PC-3 (cell line): ENCODE data around the gene SKIDA1.

Experiments used
- EZH2 ChIP-seq: fragments of 300-600 bp; sonication (generic); IDR thresholded peaks from one replicate; pipeline ENCODE4 v1.6.1; 2017; ENCODE audit warnings: antibody characterized with exemption, mild to moderate bottlenecking, low read length; ENCODE audit not compliant: unreplicated experiment
- TF ChIP-seq, protein P1 (sequence below): fragments of 300-600 bp; sonication (generic); conservative IDR thresholded peaks from 2 replicates; pipeline ENCODE4 v1.5.1; 2017; ENCODE audit warnings: antibody characterized with exemption, low read depth, mild to moderate bottlenecking, low read length

DNA sequence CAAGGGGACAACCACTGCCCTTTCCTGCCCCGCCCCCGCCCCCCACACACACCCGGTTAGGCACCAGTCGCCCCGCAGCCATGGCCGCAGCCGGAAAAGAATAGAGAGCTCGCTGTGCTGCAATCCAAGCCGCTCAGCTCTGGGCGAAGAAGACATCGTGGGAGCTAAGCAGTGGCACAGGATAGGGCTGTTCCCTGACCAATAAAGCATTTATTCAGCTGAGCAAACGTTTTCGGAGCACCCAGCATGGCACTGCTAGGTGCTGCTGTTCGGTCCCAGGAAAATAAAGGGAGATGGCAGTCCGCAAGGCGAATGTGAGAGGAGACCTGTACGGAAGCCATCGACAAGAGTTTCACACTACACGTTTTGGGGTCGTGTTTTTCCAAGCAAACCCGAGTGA, 18.3 kb downstream of the SKIDA1 start:
- TF ChIP-seq, protein P1, sequence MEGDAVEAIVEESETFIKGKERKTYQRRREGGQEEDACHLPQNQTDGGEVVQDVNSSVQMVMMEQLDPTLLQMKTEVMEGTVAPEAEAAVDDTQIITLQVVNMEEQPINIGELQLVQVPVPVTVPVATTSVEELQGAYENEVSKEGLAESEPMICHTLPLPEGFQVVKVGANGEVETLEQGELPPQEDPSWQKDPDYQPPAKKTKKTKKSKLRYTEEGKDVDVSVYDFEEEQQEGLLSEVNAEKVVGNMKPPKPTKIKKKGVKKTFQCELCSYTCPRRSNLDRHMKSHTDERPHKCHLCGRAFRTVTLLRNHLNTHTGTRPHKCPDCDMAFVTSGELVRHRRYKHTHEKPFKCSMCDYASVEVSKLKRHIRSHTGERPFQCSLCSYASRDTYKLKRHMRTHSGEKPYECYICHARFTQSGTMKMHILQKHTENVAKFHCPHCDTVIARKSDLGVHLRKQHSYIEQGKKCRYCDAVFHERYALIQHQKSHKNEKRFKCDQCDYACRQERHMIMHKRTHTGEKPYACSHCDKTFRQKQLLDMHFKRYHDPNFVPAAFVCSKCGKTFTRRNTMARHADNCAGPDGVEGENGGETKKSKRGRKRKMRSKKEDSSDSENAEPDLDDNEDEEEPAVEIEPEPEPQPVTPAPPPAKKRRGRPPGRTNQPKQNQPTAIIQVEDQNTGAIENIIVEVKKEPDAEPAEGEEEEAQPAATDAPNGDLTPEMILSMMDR, result no peak
- TF ChIP-seq EZH2, result no peak
